Esophagus squamous epithelium (tissue), 4 donors: ENCODE measurements around the gene C2orf92.

Experiments used
- POLR2A ChIP-seq, 4 donors: fragments of 450-650 bp; IDR thresholded peaks; one replicate each; pipeline ENCODE4 v1.6.1; 2017; ENCODE audit warnings: antibody characterized with exemption in 4 of 4, mild to moderate bottlenecking in 4 of 4, moderate library complexity in 3 of 4
- TF ChIP-seq, protein P1 (sequence below), 6 experiments: fragments of 450-650 bp in 4 of 6; fragments of 200-600 bp in 2 of 6; sonication (generic) in 2 of 6; IDR thresholded peaks; one replicate each; pipeline ENCODE4 v1.5.1; 2016 to 2019; ENCODE audit warnings: antibody characterized with exemption in 6 of 6, mild to moderate bottlenecking in 4 of 6, moderate library complexity in 4 of 6

DNA sequence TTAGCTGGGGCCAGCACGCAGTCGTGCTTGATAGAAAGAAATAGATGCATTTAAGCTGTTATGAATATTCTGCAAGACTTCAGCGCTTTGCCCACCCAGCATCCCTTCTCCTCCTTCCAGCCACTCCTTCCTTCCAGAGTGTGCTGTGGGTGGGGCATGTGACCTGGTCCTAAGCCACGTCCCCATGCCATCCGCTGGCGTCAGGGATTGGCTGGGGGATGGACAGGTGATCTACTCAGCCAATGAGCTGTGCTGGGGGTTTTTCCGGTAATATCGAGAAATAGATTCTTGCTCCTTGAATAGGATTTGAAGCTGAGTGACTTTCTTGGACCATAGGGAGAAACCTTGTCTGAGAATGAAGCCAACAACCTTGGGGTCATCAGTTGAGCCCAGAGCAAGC is 39.1 kb downstream of the C2orf92 start:
- TF ChIP-seq POLR2A (IDR thresholded peaks at IDR 0.05) = no peak
- TF ChIP-seq, protein P1, sequence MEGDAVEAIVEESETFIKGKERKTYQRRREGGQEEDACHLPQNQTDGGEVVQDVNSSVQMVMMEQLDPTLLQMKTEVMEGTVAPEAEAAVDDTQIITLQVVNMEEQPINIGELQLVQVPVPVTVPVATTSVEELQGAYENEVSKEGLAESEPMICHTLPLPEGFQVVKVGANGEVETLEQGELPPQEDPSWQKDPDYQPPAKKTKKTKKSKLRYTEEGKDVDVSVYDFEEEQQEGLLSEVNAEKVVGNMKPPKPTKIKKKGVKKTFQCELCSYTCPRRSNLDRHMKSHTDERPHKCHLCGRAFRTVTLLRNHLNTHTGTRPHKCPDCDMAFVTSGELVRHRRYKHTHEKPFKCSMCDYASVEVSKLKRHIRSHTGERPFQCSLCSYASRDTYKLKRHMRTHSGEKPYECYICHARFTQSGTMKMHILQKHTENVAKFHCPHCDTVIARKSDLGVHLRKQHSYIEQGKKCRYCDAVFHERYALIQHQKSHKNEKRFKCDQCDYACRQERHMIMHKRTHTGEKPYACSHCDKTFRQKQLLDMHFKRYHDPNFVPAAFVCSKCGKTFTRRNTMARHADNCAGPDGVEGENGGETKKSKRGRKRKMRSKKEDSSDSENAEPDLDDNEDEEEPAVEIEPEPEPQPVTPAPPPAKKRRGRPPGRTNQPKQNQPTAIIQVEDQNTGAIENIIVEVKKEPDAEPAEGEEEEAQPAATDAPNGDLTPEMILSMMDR (IDR thresholded peaks at IDR 0.05) = no peak
